ENCODE results near the gene PCDHGB2.
"Not testable (repeated sequence)": the region's sequence is repeated elsewhere in the genome, so short reads cannot be mapped to it uniquely, and the experiment has no call there.

Gene PCDHGB2

GRCh38 chr5:141387557-141388311 is 27.9 kb downstream of the PCDHGB2 start, which contains the start of gene PCDHGB4:
Gene PCDHGB4 (plus strand): TSS chr5:141387698. CDS start chr5:141387885, 187 bp downstream.
- DNase-seq, result not testable (repeated sequence)

GRCh38 chr5:141388661-141389060 is 28.9 kb downstream of the PCDHGB2 start:
- no peak for DNase-seq

DNA sequence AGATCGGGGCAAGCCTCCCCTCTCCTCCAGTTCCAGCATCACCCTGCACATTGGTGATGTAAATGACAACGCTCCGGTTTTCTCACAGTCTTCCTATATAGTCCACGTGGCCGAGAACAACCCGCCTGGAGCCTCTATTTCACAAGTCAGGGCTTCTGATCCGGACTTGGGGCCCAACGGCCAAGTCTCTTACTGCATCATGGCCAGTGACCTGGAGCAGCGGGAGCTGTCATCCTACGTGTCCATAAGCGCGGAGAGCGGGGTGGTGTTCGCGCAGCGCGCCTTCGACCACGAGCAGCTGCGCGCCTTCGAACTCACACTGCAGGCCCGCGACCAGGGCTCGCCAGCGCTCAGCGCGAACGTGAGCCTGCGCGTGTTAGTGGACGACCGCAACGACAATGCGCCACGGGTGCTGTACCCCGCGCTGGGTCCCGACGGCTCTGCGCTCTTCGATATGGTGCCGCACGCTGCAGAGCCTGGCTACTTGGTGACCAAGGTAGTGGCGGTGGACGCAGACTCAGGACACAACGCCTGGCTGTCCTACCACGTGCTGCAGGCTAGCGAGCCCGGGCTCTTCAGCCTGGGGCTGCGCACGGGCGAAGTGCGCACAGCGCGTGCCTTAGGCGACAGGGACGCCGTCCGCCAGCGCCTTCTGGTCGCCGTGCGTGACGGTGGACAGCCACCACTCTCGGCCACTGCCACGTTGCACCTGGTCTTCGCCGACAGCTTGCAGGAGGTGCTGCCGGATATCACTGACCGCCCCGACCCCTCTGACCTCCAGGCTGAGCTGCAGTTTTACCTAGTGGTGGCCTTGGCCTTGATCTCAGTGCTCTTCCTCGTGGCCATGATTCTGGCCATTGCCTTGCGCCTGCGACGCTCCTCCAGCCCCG is 29.6 kb downstream of the PCDHGB2 start:
- no peak for DNase-seq

GRCh38 chr5:141392429-141393198 is 32.8 kb downstream of the PCDHGB2 start, which contains the start of gene PCDHGA8:
Gene PCDHGA8 (plus strand): TSS chr5:141392633. CDS start chr5:141392814, 181 bp downstream.
- no peak for DNase-seq

- no peak for DNase-seq
Observed at GRCh38 chr5:141393267-141393666, 33.5 kb downstream of the PCDHGB2 start.

DNA sequence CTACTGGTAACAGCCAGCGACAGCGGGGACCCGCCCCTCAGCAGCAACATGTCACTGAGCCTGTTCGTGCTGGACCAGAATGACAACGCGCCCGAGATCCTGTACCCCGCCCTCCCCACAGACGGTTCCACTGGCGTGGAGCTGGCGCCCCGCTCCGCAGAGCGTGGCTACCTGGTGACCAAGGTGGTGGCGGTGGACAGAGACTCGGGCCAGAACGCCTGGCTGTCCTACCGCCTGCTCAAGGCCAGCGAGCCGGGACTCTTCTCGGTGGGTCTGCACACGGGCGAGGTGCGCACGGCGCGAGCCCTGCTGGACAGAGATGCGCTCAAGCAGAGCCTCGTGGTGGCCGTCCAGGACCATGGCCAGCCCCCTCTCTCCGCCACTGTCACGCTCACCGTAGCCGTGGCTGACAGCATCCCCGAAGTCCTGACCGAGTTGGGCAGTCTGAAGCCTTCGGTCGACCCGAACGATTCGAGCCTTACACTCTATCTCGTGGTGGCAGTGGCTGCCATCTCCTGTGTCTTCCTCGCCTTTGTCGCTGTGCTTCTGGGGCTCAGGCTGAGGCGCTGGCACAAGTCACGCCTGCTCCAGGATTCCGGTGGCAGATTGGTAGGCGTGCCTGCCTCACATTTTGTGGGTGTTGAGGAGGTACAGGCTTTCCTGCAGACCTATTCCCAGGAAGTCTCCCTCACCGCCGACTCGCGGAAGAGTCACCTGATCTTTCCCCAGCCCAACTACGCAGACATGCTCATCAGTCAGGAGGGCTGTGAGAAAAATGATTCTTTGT is 34.8 kb downstream of the PCDHGB2 start:
- DNase-seq, result not testable (repeated sequence)

GRCh38 chr5:141397756-141398551 is 38.2 kb downstream of the PCDHGB2 start, which contains the start of gene PCDHGB5:
Gene PCDHGB5 (plus strand): TSS chr5:141397947. CDS start chr5:141398128, 181 bp downstream.
- DNase-seq, result not testable (repeated sequence)

DNA sequence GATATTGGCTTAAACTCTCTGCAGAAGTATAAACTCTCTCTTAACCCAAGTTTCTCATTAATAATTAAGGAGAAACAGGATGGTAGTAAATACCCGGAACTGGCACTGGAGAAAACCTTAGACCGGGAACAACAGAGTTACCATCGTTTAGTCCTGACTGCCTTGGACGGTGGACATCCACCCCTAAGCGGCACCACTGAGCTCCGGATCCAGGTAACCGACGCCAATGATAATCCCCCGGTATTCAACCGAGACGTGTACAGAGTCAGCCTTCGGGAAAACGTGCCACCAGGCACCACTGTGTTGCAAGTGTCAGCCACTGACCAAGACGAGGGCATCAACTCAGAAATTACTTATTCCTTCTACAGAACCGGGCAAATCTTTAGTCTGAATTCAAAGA is 38.8 kb downstream of the PCDHGB2 start:
- DNase-seq, result no peak

DNA sequence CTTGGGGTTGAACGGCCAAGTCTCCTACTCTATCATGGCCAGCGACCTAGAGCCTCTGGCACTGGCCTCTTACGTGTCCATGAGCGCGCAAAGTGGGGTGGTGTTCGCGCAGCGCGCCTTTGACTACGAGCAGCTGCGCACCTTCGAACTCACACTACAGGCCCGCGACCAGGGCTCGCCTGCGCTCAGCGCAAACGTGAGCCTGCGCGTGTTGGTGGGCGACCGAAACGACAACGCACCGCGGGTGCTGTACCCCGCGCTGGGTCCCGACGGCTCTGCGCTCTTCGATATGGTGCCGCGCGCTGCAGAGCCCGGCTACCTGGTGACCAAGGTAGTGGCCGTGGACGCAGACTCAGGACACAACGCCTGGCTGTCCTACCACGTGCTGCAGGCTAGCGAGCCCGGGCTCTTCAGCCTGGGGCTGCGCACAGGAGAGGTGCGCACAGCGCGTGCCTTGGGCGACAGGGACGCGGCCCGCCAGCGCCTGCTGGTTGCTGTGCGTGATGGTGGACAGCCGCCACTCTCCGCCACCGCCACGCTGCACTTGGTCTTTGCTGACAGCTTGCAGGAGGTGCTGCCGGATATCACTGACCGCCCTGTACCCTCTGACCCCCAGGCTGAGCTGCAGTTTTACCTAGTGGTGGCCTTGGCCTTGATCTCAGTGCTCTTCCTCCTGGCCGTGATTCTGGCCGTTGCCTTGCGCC is 39.9 kb downstream of the PCDHGB2 start:
- DNase-seq, result no peak

GRCh38 chr5:141402553-141403243 is 42.9 kb downstream of the PCDHGB2 start, which contains the start of gene PCDHGA9:
Gene PCDHGA9 (plus strand): TSS chr5:141402778. CDS start chr5:141402953, 175 bp downstream.
- no peak for DNase-seq

GRCh38 chr5:141403387-141403786 is 43.6 kb downstream of the PCDHGB2 start:
- no peak for DNase-seq

DNA sequence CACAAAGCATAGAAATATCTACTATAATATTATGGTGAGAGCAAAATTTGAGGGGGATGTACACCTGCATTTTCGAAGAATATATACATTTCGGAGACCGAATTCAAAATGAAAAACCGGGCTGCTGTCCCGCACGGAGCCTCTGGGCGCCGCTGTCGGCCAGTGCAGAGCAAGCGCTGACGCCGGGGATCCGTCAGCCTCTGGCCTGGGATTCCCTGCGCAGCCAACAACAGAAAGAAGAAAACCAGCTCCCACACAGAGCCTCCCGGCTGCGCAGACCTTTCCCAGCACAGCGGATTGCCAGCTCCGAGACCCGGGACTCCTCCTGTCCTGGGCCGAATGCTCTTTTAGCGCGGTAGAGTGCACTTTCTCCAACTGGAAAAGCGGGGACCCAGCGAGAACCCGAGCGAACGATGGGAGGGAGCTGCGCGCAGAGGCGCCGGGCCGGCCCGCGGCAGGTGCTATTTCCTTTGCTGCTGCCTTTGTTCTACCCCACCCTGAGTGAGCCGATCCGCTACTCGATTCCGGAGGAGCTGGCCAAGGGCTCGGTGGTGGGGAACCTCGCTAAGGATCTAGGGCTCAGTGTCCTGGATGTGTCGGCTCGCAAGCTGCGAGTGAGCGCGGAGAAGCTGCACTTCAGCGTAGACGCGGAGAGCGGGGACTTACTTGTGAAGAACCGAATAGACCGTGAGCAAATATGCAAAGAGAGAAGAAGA is 48.2 kb downstream of the PCDHGB2 start, which contains the start of gene PCDHGB6:
TSS of gene PCDHGB6 (plus strand) at position 232 of the 716 bp plus-strand sequence. CDS start at position 414, 182 bp downstream.
- not testable (repeated sequence) for DNase-seq

GRCh38 chr5:141409598-141410306 is 50.0 kb downstream of the PCDHGB2 start:
- DNase-seq, result no peak

DNA sequence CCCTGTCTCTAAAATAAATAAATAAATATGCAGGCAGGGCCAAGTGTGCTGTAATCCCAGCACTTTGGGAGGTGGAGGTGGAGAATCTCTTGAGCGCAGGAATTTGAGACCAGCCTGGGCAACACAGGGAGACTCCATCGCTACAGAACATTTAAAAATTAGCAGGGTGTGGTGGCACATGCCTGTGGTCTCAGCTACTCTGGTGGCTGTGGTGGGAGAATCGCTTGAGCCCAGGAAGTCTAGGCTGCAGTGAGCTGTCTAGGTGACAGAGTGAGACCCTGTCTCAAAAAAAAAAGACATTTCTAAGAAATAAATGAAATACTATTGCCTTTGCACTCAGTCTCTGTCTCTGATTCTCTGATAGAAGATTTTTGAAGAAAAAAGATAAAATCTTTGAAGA is 51.8 kb downstream of the PCDHGB2 start:
- no peak for DNase-seq
